NCI-H82 (cell line): ENCODE data around the gene TMEM266.
"Not testable (repeated sequence)": the region's sequence is repeated elsewhere in the genome, so short reads cannot be mapped to it uniquely, and the experiment has no call there.

Experiments
- DNase-seq: peaks from one replicate; lab custom pipeline; 2025; lab: John Stamatoyannopoulos, UW

The TMEM266 gene

GRCh38 chr15:76059320-76060117 lies at the start of gene TMEM266:
TSS of gene TMEM266 (plus strand) at chr15:76059985. CDS start at chr15:76134264, 74,279 bp downstream.
- peak; percentile 76 for DNase-seq

GRCh38 chr15:76010613-76011012 lies 49.2 kb upstream of the TMEM266 start:
- DNase-seq: no peak

- DNase-seq: peak; percentile 13
Observed at GRCh38 chr15:76011627-76012551, 47.9 kb upstream of the TMEM266 start, which contains the start of gene NRG4. TSS of gene NRG4 (minus strand) at chr15:76012424. CDS start at chr15:76011230, 1,194 bp downstream.

- not testable (repeated sequence) for DNase-seq
Observed at GRCh38 chr15:76013470-76013869, 46.3 kb upstream of the TMEM266 start.

GRCh38 chr15:76024021-76024768 lies 35.6 kb upstream of the TMEM266 start:
- DNase-seq: no peak

GRCh38 chr15:76032046-76032445 lies 27.7 kb upstream of the TMEM266 start:
- DNase-seq: no peak

- no peak for DNase-seq
Observed at GRCh38 chr15:76033438-76033837, 26.3 kb upstream of the TMEM266 start.

GRCh38 chr15:76034111-76034510 lies 25.7 kb upstream of the TMEM266 start:
- DNase-seq: no peak

GRCh38 chr15:76035593-76035992 lies 24.2 kb upstream of the TMEM266 start:
- no peak for DNase-seq

- DNase-seq: no peak
Observed at GRCh38 chr15:76038512-76038911, 21.3 kb upstream of the TMEM266 start.

GRCh38 chr15:76054201-76054600 lies 5.6 kb upstream of the TMEM266 start:
- not testable (repeated sequence) for DNase-seq

GRCh38 chr15:76056931-76057330 lies 2.9 kb upstream of the TMEM266 start:
- DNase-seq: no peak

- DNase-seq: peak; percentile 57
Observed at GRCh38 chr15:76057332-76058000, 2.3 kb upstream of the TMEM266 start.

- peak; percentile 60 for DNase-seq
Observed at GRCh38 chr15:76058714-76059319, 968 bp upstream of the TMEM266 start.

- peak; percentile 39 for DNase-seq
Observed at GRCh38 chr15:76060118-76060989, 569 bp downstream of the TMEM266 start.

- no peak for DNase-seq
Observed at GRCh38 chr15:76061700-76062099, 1.9 kb downstream of the TMEM266 start.

GRCh38 chr15:76062286-76062685 lies 2.5 kb downstream of the TMEM266 start:
- DNase-seq: no peak

GRCh38 chr15:76064375-76064774 lies 4.6 kb downstream of the TMEM266 start:
- no peak for DNase-seq

- DNase-seq: no peak
Observed at GRCh38 chr15:76065245-76065644, 5.5 kb downstream of the TMEM266 start.

- no peak for DNase-seq
Observed at GRCh38 chr15:76065793-76066192, 6.0 kb downstream of the TMEM266 start.
